K562 (cell line): ENCODE measurements around the gene EFHC1. TPM values are rescaled to one million over a fixed set of nuclear protein-coding genes. Genes with fewer than 3 reads are reported as not detected.

ENCODE experiments used
- CREB3 ChIP-seq: fragments of 450-650 bp; conservative IDR thresholded peaks from 2 replicates; pipeline ENCODE4 v1.6.1; 2016; ENCODE audit warnings: missing genetic modification characterization, low read depth, mild to moderate bottlenecking, missing compliant biosample characterization, moderate library complexity
- CXXC5 ChIP-seq: fragments of 250-450 bp; sonication (Bioruptor Pico); IDR thresholded peaks from 2 replicates; pipeline ENCODE4 v1.8.0; 2022; ENCODE audit warnings: inconsistent platforms, mild to moderate bottlenecking, moderate library complexity
- HMGN3 ChIP-seq: IDR thresholded peaks from 2 replicates; pipeline ENCODE4 v1.6.1; 2011; ENCODE audit warnings: borderline replicate concordance, low read depth, mild to moderate bottlenecking, mixed read lengths, low read length; ENCODE audit not compliant: insufficient read length; ENCODE audit errors: extremely low read depth
- MITF ChIP-seq: IDR thresholded peaks from 2 replicates; pipeline ENCODE4 v1.6.1; 2014; ENCODE audit warnings: antibody characterized with exemption
- NFE2 ChIP-seq: IDR thresholded peaks from 2 replicates; pipeline ENCODE4 v1.6.1; 2014; ENCODE audit warnings: antibody characterized with exemption, low read depth
- OTX1 ChIP-seq: fragments of 450-650 bp; formaldehyde crosslinking; IDR thresholded peaks from 2 replicates; pipeline ENCODE4 v1.4.0; 2022; ENCODE audit warnings: mild to moderate bottlenecking
- SMARCA5 ChIP-seq: fragments of 450-650 bp; IDR thresholded peaks from 2 replicates; pipeline ENCODE4 v1.6.1; 2016
- SRSF7 ChIP-seq: fragments of 200-400 bp; formaldehyde crosslinking; optimal IDR thresholded peaks from 2 replicates; pipeline ENCODE3; 2017; ENCODE audit warnings: mild to moderate bottlenecking, low read depth, low read length
- ZBTB8A ChIP-seq: fragments of 450-650 bp; IDR thresholded peaks from 2 replicates; pipeline ENCODE4 v1.6.1; 2018; ENCODE audit warnings: mild to moderate bottlenecking, moderate library complexity; ENCODE audit not compliant: partially characterized antibody
- ZNF121 ChIP-seq: sonication (generic); formaldehyde crosslinking; conservative IDR thresholded peaks from 2 replicates; pipeline ENCODE4 v1.8.0; 2022; ENCODE audit warnings: missing genetic modification reagents
- ZNF212 ChIP-seq: fragments of 450-650 bp; formaldehyde crosslinking; IDR thresholded peaks from 2 replicates; pipeline ENCODE4 v1.4.0; 2020; ENCODE audit warnings: mild to moderate bottlenecking
- ZNF444 ChIP-seq: fragments of 250-450 bp; sonication (Bioruptor Pico); IDR thresholded peaks from 2 replicates; pipeline ENCODE4 v1.4.0; 2020; ENCODE audit warnings: mild to moderate bottlenecking, moderate library complexity
- ZNF512 ChIP-seq: IDR thresholded peaks from 2 replicates; pipeline ENCODE4 v1.6.1; 2016; ENCODE audit warnings: missing genetic modification characterization, missing compliant biosample characterization
- ZNF518B ChIP-seq: fragments of 250-450 bp; sonication (Bioruptor Pico); IDR thresholded peaks from 2 replicates; pipeline ENCODE4 v1.5.0; 2021; ENCODE audit warnings: mild to moderate bottlenecking, moderate library complexity
- ZSCAN32 ChIP-seq: fragments of 450-650 bp; formaldehyde crosslinking; IDR thresholded peaks from 2 replicates; pipeline ENCODE4 v1.4.0; 2020; ENCODE audit warnings: mild to moderate bottlenecking, moderate library complexity
- polyA plus RNA-seq, 8 experiments: library from polyadenylated mRNA; depleted of rRNA in 4 of 8; stranded (reverse) in 5 of 8; unstranded in 3 of 8; fragments of >200 nt; fragmentation: Nextera tagmentation in 2 of 8; fragmentation: Illumina TruSeq in 1 of 8; extraction: Ambion mirVana in 2 of 8; extraction: Trizol in 1 of 8; gene quantifications; 2 replicates each; pipeline versions ENCODE4 v1.2.1 to v1.2.3, GENCODE V29; 2011 to 2014; ENCODE audit warnings: inconsistent platforms in 1 of 8, missing spikeins in 1 of 8
- total RNA-seq, 7 experiments: library from RNA; depleted of rRNA in 6 of 7; stranded (reverse); fragments of >200 nt in 6 of 7; fragmentation: Illumina TruSeq in 2 of 7; extraction: Trizol in 2 of 7; gene quantifications; 2 replicates each; pipeline versions ENCODE4 v1.2.1 to v1.2.3, GENCODE V29; 2011 to 2021; ENCODE audit warnings: low replicate concordance in 1 of 7
- TF ChIP-seq, protein P1 (sequence below): fragments of 250-450 bp; sonication (Bioruptor Pico); IDR thresholded peaks from 2 replicates; pipeline ENCODE4 v1.8.0; 2021; ENCODE audit warnings: moderate library complexity, mild to moderate bottlenecking, inconsistent platforms

EFHC1 gene
- total and polyA plus RNA-seq, 9 of the 15 experiments (the other 6 are each of a cell fraction or from before 2014, with no cell fraction given): 9.5 to 31.0 (median 14.9) TPM

DNA sequence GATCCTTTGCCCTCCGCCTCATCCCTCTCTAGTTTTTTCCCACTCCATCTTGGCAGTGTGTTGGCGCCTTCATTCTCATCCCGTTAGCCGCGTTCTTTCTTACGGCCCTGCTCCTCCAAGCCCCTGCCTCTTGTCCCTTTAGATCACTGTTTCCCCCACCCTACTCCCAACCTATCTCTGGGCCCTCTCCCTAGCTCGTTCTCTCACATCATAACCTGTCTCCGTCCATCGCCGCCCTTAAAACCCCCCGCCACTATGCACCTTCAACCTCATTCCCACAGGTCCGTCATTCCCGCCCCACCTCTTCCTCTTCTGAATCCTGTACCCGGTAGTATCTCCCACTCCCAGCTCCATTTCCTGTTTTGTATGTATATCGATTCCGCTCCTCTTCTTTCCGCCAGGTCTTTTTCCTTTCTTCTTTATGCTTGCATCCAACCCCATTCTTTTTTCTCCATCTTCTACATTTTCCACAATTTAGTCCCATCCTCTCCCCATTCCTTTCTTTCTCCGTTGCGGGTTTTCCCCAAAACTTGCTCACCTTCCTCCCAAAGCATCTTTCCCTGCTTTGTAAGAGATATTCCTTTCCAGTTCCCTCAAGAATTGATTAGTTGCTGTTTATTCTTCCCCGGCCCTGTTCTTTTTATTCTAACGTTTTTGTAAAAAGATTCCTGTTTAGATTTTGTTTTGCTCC, 671 bp downstream of the EFHC1 start (continued):
- TF ChIP-seq, protein P1, sequence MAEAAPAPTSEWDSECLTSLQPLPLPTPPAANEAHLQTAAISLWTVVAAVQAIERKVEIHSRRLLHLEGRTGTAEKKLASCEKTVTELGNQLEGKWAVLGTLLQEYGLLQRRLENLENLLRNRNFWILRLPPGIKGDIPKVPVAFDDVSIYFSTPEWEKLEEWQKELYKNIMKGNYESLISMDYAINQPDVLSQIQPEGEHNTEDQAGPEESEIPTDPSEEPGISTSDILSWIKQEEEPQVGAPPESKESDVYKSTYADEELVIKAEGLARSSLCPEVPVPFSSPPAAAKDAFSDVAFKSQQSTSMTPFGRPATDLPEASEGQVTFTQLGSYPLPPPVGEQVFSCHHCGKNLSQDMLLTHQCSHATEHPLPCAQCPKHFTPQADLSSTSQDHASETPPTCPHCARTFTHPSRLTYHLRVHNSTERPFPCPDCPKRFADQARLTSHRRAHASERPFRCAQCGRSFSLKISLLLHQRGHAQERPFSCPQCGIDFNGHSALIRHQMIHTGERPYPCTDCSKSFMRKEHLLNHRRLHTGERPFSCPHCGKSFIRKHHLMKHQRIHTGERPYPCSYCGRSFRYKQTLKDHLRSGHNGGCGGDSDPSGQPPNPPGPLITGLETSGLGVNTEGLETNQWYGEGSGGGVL (CRISPR knock-in tag): no peak
- no peak for TF ChIP-seq CXXC5 (CRISPR knock-in tag)
- no peak for TF ChIP-seq ZNF121 (CRISPR knock-in tag)
- no peak for TF ChIP-seq HMGN3
- TF ChIP-seq ZNF512 (tag): peak; percentile 80
- TF ChIP-seq MITF: no peak
- TF ChIP-seq ZNF444 (CRISPR knock-in tag): no peak
- no peak for TF ChIP-seq ZBTB8A
- TF ChIP-seq ZNF212 (CRISPR knock-in tag): no peak
- TF ChIP-seq NFE2: no peak
- no peak for TF ChIP-seq SRSF7
- peak; percentile 47; the same call in 1 of the 2 replicates for TF ChIP-seq SMARCA5
- TF ChIP-seq CREB3 (tag): no peak
- no peak for TF ChIP-seq ZSCAN32 (CRISPR knock-in tag)
- no peak for TF ChIP-seq ZNF518B (CRISPR knock-in tag)
- TF ChIP-seq OTX1: peak; percentile 66; the same call in 1 of the 2 replicates
